ENCODE measurements around the gene MACF1.

DNA sequence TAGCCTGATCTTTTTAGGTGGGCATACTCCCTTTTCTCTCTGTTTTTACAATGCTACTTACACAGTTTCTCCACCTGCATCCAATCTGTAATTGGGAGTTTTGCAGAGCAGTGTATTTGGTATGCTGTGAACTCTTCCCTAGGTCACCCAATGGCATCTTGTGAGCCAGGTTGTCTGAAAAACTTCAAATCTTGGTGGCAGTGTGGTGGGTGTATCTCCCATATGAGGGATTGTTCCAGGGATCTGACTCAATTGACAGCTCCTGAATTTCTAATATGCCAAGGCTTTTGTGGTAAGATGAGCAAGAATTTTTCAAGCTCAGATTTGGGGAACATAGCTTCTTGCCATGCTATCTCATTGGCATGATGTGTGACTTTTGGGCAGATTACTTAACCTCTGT lies 47.2 kb upstream of the MACF1 start:
- TF ChIP-seq POLR2A (IDR thresholded peaks at IDR 0.05; ENCODE audit: low read depth, low read length) (no peak), POLR2AphosphoS5 (IDR thresholded peaks at IDR 0.05; ENCODE audit: low read depth, low read length) (no peak), PAX5 (IDR thresholded peaks at IDR 0.05; ENCODE audit: insufficient read depth, low read length, severe bottlenecking) (no peak), TAF1 (IDR thresholded peaks at IDR 0.05; ENCODE audit: low read depth, low read length) (no peak)

Data from GM12891 (cell line).